K562 (cell line): Measurements from ENCODE around the gene STK11. TPM values are rescaled to one million over a fixed set of nuclear protein-coding genes. Genes with fewer than 3 reads are reported as not detected.
A peak's percentile ranks its signal among the peaks of the same experiment; 100 is the strongest.

Experiments used
- GABPB1 ChIP-seq: sonication (generic); formaldehyde crosslinking; IDR thresholded peaks from 2 replicates; pipeline ENCODE4 v1.8.0; 2022; ENCODE audit warnings: mild to moderate bottlenecking, missing genetic modification reagents
- PKNOX1 ChIP-seq: fragments of 450-650 bp; IDR thresholded peaks from 2 replicates; pipeline ENCODE4 v1.6.1; 2016
- SP1 ChIP-seq: sonication (generic); formaldehyde crosslinking; IDR thresholded peaks from 2 replicates; pipeline ENCODE4 v1.8.1; 2022; ENCODE audit warnings: mild to moderate bottlenecking, missing genetic modification reagents
- TOE1 ChIP-seq, 2 experiments: fragments of 450-650 bp in 1 of 2; sonication (generic) in 1 of 2; formaldehyde crosslinking in 1 of 2; IDR thresholded peaks; 2 replicates each; pipeline versions ENCODE4 v1.7.1 to v1.8.0; 2016 to 2022; ENCODE audit warnings: borderline replicate concordance in 2 of 2, mild to moderate bottlenecking in 2 of 2, antibody characterized with exemption in 1 of 2, inconsistent platforms in 1 of 2, low read depth in 1 of 2, missing genetic modification reagents in 1 of 2, moderate library complexity in 1 of 2
- USF2 ChIP-seq: sonication (generic); formaldehyde crosslinking; IDR thresholded peaks from 2 replicates; pipeline ENCODE4 v1.5.0; 2020; ENCODE audit warnings: missing genetic modification reagents
- ZFP1 ChIP-seq: fragments of 450-650 bp; formaldehyde crosslinking; IDR thresholded peaks from 2 replicates; pipeline ENCODE4 v1.4.0; 2020; ENCODE audit warnings: mild to moderate bottlenecking, mixed read lengths
- polyA plus RNA-seq, 8 experiments: library from polyadenylated mRNA; depleted of rRNA in 4 of 8; stranded (reverse) in 5 of 8; unstranded in 3 of 8; fragments of >200 nt; fragmentation: Nextera tagmentation in 2 of 8; fragmentation: Illumina TruSeq in 1 of 8; extraction: Ambion mirVana in 2 of 8; extraction: Trizol in 1 of 8; gene quantifications; 2 replicates each; pipeline versions ENCODE4 v1.2.1 to v1.2.3, GENCODE V29; 2011 to 2014; ENCODE audit warnings: inconsistent platforms in 1 of 8, missing spikeins in 1 of 8
- total RNA-seq, 7 experiments: library from RNA; depleted of rRNA in 6 of 7; stranded (reverse); fragments of >200 nt in 6 of 7; fragmentation: Illumina TruSeq in 2 of 7; extraction: Trizol in 2 of 7; gene quantifications; 2 replicates each; pipeline versions ENCODE4 v1.2.1 to v1.2.3, GENCODE V29; 2011 to 2021; ENCODE audit warnings: low replicate concordance in 1 of 7
- TF ChIP-seq, protein P1 (sequence below): fragments of 200-600 bp; sonication (generic); IDR thresholded peaks from one replicate; pipeline ENCODE4 v1.6.1; 2012; ENCODE audit warnings: mild to moderate bottlenecking, low read depth, low read length, inconsistent platforms
- TF ChIP-seq, protein P2 (sequence below): fragments of 250-450 bp; sonication (Bioruptor Pico); IDR thresholded peaks from 2 replicates; pipeline ENCODE4 v1.4.0; 2020; ENCODE audit warnings: mild to moderate bottlenecking, moderate library complexity

STK11 gene
- total and polyA plus RNA-seq, 9 of the 15 experiments (the other 6 are each of a cell fraction or from before 2014, with no cell fraction given), result 0.15 to 96.5 (median 31.7) TPM

DNA sequence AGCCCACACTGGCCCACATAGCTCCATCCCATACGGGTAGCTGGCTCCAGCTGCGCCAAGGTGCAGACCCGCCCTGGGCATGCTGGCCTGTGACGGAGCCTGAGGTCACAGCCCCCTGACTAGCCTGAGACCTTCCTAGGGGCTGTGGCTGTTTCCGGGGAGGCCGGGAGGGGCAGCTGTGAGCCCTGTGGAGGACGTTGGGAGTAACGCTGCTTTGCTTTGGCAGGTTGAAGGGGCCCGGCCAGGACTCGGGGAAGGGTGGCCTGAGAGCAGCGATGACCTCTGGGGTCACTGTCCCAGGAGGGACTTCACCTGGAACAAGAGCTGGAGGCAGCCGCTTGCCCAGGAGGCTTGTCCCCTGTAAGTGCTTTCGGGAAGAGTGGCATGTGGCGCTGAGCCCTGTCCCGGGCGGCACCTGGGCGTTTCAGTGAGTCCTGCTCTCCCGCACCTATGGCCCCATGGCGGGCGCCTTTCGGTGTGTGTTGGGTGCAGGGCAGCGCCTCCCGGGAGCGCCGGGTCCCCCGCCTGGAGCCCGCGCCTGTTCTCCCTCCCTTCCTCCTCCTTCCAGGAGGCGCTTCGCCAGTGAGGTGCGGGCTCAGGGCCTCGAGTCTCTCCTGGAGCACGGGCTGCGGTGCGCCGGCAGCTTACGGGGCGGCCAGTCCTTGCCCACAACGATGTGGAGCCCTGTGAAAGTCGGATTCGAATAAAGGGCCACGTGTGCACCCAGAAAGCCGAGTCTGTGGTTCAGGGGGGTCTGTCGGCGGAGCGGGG, 68.7 kb downstream of the STK11 start (continued):
- TF ChIP-seq, protein P1, sequence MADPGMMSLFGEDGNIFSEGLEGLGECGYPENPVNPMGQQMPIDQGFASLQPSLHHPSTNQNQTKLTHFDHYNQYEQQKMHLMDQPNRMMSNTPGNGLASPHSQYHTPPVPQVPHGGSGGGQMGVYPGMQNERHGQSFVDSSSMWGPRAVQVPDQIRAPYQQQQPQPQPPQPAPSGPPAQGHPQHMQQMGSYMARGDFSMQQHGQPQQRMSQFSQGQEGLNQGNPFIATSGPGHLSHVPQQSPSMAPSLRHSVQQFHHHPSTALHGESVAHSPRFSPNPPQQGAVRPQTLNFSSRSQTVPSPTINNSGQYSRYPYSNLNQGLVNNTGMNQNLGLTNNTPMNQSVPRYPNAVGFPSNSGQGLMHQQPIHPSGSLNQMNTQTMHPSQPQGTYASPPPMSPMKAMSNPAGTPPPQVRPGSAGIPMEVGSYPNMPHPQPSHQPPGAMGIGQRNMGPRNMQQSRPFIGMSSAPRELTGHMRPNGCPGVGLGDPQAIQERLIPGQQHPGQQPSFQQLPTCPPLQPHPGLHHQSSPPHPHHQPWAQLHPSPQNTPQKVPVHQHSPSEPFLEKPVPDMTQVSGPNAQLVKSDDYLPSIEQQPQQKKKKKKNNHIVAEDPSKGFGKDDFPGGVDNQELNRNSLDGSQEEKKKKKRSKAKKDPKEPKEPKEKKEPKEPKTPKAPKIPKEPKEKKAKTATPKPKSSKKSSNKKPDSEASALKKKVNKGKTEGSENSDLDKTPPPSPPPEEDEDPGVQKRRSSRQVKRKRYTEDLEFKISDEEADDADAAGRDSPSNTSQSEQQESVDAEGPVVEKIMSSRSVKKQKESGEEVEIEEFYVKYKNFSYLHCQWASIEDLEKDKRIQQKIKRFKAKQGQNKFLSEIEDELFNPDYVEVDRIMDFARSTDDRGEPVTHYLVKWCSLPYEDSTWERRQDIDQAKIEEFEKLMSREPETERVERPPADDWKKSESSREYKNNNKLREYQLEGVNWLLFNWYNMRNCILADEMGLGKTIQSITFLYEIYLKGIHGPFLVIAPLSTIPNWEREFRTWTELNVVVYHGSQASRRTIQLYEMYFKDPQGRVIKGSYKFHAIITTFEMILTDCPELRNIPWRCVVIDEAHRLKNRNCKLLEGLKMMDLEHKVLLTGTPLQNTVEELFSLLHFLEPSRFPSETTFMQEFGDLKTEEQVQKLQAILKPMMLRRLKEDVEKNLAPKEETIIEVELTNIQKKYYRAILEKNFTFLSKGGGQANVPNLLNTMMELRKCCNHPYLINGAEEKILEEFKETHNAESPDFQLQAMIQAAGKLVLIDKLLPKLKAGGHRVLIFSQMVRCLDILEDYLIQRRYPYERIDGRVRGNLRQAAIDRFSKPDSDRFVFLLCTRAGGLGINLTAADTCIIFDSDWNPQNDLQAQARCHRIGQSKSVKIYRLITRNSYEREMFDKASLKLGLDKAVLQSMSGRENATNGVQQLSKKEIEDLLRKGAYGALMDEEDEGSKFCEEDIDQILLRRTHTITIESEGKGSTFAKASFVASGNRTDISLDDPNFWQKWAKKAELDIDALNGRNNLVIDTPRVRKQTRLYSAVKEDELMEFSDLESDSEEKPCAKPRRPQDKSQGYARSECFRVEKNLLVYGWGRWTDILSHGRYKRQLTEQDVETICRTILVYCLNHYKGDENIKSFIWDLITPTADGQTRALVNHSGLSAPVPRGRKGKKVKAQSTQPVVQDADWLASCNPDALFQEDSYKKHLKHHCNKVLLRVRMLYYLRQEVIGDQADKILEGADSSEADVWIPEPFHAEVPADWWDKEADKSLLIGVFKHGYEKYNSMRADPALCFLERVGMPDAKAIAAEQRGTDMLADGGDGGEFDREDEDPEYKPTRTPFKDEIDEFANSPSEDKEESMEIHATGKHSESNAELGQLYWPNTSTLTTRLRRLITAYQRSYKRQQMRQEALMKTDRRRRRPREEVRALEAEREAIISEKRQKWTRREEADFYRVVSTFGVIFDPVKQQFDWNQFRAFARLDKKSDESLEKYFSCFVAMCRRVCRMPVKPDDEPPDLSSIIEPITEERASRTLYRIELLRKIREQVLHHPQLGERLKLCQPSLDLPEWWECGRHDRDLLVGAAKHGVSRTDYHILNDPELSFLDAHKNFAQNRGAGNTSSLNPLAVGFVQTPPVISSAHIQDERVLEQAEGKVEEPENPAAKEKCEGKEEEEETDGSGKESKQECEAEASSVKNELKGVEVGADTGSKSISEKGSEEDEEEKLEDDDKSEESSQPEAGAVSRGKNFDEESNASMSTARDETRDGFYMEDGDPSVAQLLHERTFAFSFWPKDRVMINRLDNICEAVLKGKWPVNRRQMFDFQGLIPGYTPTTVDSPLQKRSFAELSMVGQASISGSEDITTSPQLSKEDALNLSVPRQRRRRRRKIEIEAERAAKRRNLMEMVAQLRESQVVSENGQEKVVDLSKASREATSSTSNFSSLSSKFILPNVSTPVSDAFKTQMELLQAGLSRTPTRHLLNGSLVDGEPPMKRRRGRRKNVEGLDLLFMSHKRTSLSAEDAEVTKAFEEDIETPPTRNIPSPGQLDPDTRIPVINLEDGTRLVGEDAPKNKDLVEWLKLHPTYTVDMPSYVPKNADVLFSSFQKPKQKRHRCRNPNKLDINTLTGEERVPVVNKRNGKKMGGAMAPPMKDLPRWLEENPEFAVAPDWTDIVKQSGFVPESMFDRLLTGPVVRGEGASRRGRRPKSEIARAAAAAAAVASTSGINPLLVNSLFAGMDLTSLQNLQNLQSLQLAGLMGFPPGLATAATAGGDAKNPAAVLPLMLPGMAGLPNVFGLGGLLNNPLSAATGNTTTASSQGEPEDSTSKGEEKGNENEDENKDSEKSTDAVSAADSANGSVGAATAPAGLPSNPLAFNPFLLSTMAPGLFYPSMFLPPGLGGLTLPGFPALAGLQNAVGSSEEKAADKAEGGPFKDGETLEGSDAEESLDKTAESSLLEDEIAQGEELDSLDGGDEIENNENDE, result no peak
- TF ChIP-seq GABPB1 (peak; percentile 51; the same call in 1 of the 2 replicates), ZFP1 (CRISPR knock-in tag) (no peak), USF2 (CRISPR knock-in tag) (peak; percentile 15; the same call in 1 of the 2 replicates), TOE1 (IDR thresholded peaks at IDR 0.05; ENCODE audit: borderline replicate concordance) (no peak), TOE1 (CRISPR knock-in tag; IDR thresholded peaks at IDR 0.05; ENCODE audit: borderline replicate concordance, low read depth) (no peak), PKNOX1 (no peak), SP1 (CRISPR knock-in tag) (0 out of 2 replicates have a peak, but pooled peaks have one; percentile 14)
- TF ChIP-seq, protein P2, sequence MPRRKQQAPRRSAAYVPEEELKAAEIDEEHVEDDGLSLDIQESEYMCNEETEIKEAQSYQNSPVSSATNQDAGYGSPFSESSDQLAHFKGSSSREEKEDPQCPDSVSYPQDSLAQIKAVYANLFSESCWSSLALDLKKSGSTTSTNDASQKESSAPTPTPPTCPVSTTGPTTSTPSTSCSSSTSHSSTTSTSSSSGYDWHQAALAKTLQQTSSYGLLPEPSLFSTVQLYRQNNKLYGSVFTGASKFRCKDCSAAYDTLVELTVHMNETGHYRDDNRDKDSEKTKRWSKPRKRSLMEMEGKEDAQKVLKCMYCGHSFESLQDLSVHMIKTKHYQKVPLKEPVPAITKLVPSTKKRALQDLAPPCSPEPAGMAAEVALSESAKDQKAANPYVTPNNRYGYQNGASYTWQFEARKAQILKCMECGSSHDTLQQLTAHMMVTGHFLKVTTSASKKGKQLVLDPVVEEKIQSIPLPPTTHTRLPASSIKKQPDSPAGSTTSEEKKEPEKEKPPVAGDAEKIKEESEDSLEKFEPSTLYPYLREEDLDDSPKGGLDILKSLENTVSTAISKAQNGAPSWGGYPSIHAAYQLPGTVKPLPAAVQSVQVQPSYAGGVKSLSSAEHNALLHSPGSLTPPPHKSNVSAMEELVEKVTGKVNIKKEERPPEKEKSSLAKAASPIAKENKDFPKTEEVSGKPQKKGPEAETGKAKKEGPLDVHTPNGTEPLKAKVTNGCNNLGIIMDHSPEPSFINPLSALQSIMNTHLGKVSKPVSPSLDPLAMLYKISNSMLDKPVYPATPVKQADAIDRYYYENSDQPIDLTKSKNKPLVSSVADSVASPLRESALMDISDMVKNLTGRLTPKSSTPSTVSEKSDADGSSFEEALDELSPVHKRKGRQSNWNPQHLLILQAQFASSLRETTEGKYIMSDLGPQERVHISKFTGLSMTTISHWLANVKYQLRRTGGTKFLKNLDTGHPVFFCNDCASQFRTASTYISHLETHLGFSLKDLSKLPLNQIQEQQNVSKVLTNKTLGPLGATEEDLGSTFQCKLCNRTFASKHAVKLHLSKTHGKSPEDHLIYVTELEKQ (CRISPR knock-in tag), result no peak; the same call in 1 of the 2 replicates
